ENCODE data around the gene DUS2. TPM values are rescaled to one million over a fixed set of nuclear protein-coding genes. Genes with fewer than 3 reads are reported as not detected.
"Not testable (repeated sequence)": the region's sequence is repeated elsewhere in the genome, so short reads cannot be mapped to it uniquely, and the experiment has no call there.

Gene DUS2
- total RNA-seq, 1 donor from 2014 or later: 24.1 TPM

DNA sequence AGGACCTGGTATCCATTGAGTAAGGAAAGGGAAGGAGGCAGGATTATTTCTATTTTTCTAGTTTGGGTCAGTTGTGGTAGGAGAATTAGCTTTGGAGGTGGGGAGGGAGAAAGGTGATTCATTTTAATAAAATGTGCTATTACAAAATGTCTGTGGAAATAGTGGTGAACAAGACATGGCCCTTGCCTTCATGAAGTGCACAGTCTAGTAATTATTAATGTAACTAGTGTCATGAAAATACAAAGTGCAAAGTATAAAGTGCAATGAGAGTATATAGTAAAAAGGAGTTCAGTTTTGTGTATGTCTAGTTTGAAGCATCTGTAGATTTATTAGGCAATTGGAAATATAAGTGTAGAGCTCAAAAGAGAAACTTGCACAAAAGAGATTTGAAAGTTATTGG lies 74.0 kb downstream of the DUS2 start:
- no peaks in the 10 kb centered on the region for H3K36me3 Mint-ChIP-seq
- no peaks in the 10 kb centered on the region for H3K27me3 Mint-ChIP-seq
- TF ChIP-seq CTCF (conservative IDR thresholded peaks at IDR 0.05): no peak
- no peak for DNase-seq (ENCODE audit: extremely low spot score, unreplicated experiment)
- H3K4me3 Mint-ChIP-seq: no peak overlapping the region
- peaks cover 17% of the 10 kb centered on the region for H3K4me1 Mint-ChIP-seq (ENCODE audit: unreplicated experiment)
- no peaks in the 10 kb centered on the region for H3K9me3 Mint-ChIP-seq
- H3K27ac Mint-ChIP-seq: no peak overlapping the region

DNA sequence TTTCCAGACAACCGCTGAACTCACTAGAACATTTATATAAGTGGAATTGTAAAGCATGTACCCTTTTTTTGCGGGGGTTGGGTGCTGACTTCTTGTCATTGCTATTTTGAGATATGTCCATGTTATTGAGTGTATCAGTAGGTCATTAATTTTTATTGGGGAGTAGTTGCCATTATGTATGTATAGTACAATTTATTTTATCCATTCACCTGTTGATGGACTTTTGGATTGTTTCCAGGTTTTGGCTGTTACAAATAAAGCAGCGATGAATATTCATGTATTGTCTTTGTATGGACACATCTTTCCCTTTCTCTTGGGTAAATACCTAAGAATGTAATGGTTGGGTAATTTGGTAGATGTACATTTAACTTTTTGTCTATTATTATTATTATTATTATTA lies 74.8 kb downstream of the DUS2 start:
- Mint-ChIP-seq H3K9me3 (peaks cover 4% of the 10 kb centered on the region), H3K4me3 (no peak overlapping the region), H3K27ac (no peak overlapping the region), H3K36me3 (peaks cover 4% of the 10 kb centered on the region), H3K27me3 (no peaks in the 10 kb centered on the region), H3K4me1 (ENCODE audit: unreplicated experiment) (peaks cover 14% of the 10 kb centered on the region)
- DNase-seq (ENCODE audit: extremely low spot score, unreplicated experiment): no peak
- no peak for TF ChIP-seq CTCF (conservative IDR thresholded peaks at IDR 0.05)

GRCh38 chr16:68100488-68100887 lies 77.4 kb downstream of the DUS2 start:
- Mint-ChIP-seq H3K4me1 (ENCODE audit: unreplicated experiment) (no peaks in the 10 kb centered on the region), H3K36me3 (peaks cover 7% of the 10 kb centered on the region), H3K27me3 (no peaks in the 10 kb centered on the region), H3K9me3 (peaks cover 7% of the 10 kb centered on the region), H3K27ac (no peak overlapping the region), H3K4me3 (no peak overlapping the region)
- no peak for TF ChIP-seq CTCF (conservative IDR thresholded peaks at IDR 0.05)
- no peak for DNase-seq (ENCODE audit: extremely low spot score, unreplicated experiment)

DNA sequence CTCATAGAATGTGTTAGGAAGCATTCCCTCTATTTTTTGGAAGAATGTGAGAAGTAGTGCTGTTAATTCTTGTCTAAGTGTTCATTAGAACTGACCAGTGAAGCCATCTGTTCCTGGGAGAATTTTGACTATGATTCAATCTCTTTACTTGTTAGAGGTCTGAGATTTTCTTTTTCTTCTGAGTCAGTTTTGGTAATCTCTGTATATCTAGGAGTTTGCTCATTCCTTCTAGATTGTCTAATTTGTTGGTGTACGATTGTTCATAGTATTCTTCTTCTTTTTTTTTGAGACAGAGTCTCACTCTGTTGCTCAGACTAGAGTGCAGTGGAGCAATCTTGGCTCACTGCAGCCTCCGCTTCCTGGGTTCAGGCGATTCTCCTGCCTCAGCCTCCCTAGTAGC lies 82.5 kb downstream of the DUS2 start:
- H3K4me1 Mint-ChIP-seq (ENCODE audit: unreplicated experiment): no peaks in the 10 kb centered on the region
- no peak for DNase-seq (ENCODE audit: extremely low spot score, unreplicated experiment)
- no peak overlapping the region for H3K27ac Mint-ChIP-seq
- no peak overlapping the region for H3K4me3 Mint-ChIP-seq
- TF ChIP-seq CTCF (conservative IDR thresholded peaks at IDR 0.05): no peak
- H3K27me3 Mint-ChIP-seq: no peaks in the 10 kb centered on the region
- peaks cover 35% of the 10 kb centered on the region for H3K36me3 Mint-ChIP-seq
- peaks cover 17% of the 10 kb centered on the region for H3K9me3 Mint-ChIP-seq

DNA sequence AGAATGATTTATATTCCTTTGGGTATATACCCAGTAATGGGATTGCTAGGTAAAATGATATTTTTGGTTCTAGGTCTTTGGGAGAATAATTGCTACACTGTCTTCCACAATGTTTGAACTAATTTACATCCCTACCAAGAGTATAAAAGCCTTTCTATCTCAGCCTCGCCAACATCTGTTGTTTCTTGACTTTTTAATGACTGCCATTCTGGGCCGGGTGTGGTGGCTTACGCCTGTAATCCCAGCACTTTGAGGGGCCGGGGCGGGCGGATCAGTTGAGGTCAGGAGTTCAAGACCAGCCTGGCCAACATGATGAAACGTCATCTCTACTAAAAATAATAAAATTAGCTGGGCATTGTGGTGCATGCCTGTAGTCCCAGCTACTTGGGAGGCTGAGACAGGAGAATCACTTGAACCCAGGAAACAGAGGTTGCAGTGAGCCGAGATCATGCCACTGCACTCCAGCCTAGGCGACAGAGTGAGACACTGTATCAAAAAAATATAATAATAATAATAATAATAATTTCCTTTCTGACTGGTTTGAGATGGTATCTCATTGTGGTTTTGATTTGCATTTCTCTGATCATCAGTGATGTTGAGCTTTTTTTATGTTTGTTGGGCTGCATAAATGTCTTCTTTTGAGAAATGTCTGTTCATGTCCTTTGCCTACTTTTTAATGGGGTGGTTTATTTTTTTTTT lies 84.3 kb downstream of the DUS2 start:
- not testable (repeated sequence) for H3K4me1 Mint-ChIP-seq (ENCODE audit: unreplicated experiment); DNase-seq (ENCODE audit: extremely low spot score, unreplicated experiment); H3K27ac Mint-ChIP-seq; H3K27me3 Mint-ChIP-seq; H3K4me3 Mint-ChIP-seq
- H3K9me3 Mint-ChIP-seq: peaks cover 25% of the 10 kb centered on the region
- H3K36me3 Mint-ChIP-seq: peaks cover 36% of the 10 kb centered on the region

DNA sequence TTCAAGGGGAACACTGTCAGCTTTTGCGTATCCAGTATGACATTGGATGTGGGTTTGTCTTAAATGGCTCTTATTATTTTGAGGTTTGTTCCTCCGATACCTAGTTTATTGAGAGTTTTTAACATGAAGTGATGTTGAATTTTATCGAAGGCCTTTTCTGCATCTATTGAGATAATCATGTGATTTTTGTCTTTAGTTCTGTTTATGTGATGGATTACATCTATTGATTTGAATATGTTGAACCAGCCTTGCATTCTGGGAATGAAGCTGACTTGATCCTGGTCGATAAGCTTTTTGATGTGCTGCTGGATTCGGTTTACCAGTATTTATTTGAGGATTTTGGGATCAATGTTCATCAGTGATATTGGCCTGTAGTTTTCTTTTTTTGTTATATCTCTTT lies 86.1 kb downstream of the DUS2 start:
- DNase-seq (ENCODE audit: extremely low spot score, unreplicated experiment); H3K4me3 Mint-ChIP-seq; H3K27ac Mint-ChIP-seq; H3K27me3 Mint-ChIP-seq; H3K4me1 Mint-ChIP-seq (ENCODE audit: unreplicated experiment): not testable (repeated sequence)
- peaks cover 33% of the 10 kb centered on the region for H3K36me3 Mint-ChIP-seq
- peaks cover 23% of the 10 kb centered on the region for H3K9me3 Mint-ChIP-seq

- not testable (repeated sequence) for H3K27ac Mint-ChIP-seq; H3K27me3 Mint-ChIP-seq; H3K4me3 Mint-ChIP-seq; DNase-seq (ENCODE audit: extremely low spot score, unreplicated experiment); H3K4me1 Mint-ChIP-seq (ENCODE audit: unreplicated experiment)
- Mint-ChIP-seq H3K36me3 (peaks cover 29% of the 10 kb centered on the region), H3K9me3 (peaks cover 19% of the 10 kb centered on the region)
Measured at GRCh38 chr16:68110611-68111010, 87.5 kb downstream of the DUS2 start.
